ENCODE measurements around the gene TLE3.

The TLE3 gene

DNA sequence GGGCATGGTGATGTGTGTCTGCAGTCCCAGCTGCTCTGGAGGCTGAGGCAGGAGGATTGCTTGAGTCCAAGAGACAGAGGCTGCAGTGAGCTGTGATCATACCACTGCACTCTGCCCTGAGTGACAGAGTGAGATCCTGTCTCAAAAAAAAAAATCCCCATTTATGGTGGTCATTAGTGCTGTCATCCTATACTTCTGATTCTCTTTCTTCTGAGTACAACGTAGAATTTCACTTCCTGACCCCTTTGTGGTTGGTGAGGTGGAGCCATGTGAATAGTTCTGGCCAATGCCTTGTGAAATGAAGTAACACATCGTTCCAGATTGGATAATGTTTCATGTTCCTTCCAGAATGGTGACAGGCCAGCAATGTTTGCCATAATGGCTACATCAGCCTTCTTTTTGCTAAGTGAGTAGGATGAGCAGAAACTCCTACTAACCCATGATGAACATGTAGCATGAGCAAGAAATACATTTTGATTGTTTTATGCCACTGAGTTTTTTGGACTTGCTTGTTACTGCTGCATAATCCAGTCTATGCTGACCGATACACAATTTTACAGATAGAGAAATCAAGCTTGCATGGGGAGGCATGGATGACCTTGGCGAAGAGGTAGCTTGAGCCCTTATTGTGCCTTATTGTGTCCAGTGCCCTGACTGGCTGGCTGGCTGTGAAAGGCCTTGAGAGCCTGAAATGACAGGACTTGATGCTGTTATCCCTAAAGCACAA, 30.9 kb upstream of the TLE3 start:
- no peaks in the 10 kb centered on the region for H3K27me3 ChIP-seq
- H3K9me3 ChIP-seq: no peaks in the 10 kb centered on the region
- H3K36me3 ChIP-seq: no peaks in the 10 kb centered on the region
- H3K4me3 ChIP-seq (ENCODE audit: low read depth, low read length): no peak overlapping the region
- peaks cover 12% of the 10 kb centered on the region; the same call in 1 of the 2 replicates for H3K4me1 ChIP-seq
- no peak for DNase-seq
- TF ChIP-seq, protein P1, sequence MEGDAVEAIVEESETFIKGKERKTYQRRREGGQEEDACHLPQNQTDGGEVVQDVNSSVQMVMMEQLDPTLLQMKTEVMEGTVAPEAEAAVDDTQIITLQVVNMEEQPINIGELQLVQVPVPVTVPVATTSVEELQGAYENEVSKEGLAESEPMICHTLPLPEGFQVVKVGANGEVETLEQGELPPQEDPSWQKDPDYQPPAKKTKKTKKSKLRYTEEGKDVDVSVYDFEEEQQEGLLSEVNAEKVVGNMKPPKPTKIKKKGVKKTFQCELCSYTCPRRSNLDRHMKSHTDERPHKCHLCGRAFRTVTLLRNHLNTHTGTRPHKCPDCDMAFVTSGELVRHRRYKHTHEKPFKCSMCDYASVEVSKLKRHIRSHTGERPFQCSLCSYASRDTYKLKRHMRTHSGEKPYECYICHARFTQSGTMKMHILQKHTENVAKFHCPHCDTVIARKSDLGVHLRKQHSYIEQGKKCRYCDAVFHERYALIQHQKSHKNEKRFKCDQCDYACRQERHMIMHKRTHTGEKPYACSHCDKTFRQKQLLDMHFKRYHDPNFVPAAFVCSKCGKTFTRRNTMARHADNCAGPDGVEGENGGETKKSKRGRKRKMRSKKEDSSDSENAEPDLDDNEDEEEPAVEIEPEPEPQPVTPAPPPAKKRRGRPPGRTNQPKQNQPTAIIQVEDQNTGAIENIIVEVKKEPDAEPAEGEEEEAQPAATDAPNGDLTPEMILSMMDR (IDR thresholded peaks at IDR 0.05; ENCODE audit: low read depth, low read length): no peak

DNA sequence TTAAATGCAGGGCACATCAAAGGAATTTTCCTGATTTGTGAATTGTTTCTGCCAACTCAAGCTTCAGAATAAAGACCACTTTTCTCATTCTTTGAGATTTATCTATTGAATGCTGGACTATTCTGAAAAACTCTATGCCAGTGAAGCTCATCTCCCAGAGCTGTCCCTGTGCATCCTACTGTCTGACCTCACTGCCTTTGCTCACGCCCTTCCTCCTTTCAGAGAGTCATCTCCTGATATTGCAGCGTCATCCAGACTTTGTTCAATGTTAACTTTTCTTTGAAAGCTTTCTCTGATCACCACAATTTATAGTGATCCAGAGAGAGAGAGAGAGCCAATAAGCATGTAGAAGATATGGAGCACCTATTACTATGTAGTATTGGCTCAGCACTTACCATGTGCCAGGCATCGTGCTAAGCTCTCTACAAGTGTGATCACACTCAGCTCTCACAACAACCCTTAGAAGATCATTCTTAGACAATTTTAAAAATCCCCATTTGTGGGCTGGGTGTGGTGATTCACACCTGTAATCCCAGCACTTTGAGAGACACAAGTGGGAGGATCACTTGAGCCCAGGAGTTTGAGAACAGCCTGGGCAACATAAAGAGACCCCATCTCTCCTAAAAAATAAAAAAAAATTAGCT, 30.2 kb upstream of the TLE3 start:
- TF ChIP-seq, protein P1 (IDR thresholded peaks at IDR 0.05; ENCODE audit: low read depth, low read length): no peak
- H3K36me3 ChIP-seq: no peaks in the 10 kb centered on the region
- no peaks in the 10 kb centered on the region for H3K27me3 ChIP-seq
- H3K9me3 ChIP-seq: no peaks in the 10 kb centered on the region
- no peak for DNase-seq
- H3K4me3 ChIP-seq (ENCODE audit: low read depth, low read length): no peak overlapping the region
- H3K4me1 ChIP-seq: peaks cover 12% of the 10 kb centered on the region; the same call in 1 of the 2 replicates

DNA sequence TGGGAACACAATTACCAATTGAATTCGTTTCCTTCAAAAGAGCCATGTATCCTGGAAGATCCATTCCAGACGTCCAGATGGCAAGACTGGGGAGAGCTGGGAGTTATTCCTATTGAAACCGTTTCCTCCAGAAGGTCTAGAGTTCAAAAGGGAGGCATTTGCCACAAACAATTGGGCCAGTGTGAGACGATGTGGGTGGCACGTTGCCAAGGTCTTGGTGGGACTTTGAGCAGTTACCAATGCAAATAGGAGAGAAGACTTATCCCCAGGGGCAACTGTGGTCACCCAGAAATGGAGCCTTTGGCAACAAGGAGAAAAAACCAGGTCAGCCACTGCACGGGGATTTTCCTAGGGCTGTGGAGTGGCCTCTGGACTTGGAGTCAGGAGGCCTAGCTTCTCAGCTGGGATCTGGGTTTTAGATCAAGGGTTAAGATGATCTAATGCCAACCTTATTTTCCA, 29.6 kb upstream of the TLE3 start:
- Histone ChIP-seq H3K27me3 (no peaks in the 10 kb centered on the region), H3K4me1 (peaks cover 17% of the 10 kb centered on the region), H3K4me3 (ENCODE audit: low read depth, low read length) (no peak overlapping the region), H3K36me3 (no peaks in the 10 kb centered on the region), H3K9me3 (no peaks in the 10 kb centered on the region)
- TF ChIP-seq, protein P1 (IDR thresholded peaks at IDR 0.05; ENCODE audit: low read depth, low read length): no peak
- DNase-seq: no peak

DNA sequence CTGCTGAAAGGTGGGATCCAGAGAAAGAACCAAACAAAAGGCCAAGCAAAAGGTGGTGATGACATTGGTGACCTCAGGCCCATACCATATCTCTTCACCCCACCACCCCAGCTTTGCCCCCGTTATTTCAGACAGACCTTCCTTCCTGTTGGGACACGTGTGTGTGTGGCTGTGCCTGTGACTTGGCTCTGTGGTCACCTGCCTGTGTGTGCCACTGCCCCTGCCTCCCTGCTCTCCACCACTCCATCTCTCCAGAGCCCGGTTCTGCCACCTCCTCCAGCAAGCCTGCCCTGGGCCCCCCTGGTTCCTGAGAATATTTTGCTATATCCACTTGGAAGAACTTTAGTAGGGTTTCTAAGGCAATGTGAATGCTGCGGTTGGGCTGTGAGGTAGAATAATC, 28.6 kb upstream of the TLE3 start:
- Histone ChIP-seq H3K4me3 (ENCODE audit: low read depth, low read length) (no peak overlapping the region), H3K4me1 (peaks cover 17% of the 10 kb centered on the region), H3K9me3 (no peaks in the 10 kb centered on the region), H3K27me3 (no peaks in the 10 kb centered on the region), H3K36me3 (no peaks in the 10 kb centered on the region)
- DNase-seq: no peak
- TF ChIP-seq, protein P1 (IDR thresholded peaks at IDR 0.05; ENCODE audit: low read depth, low read length): no peak

DNA sequence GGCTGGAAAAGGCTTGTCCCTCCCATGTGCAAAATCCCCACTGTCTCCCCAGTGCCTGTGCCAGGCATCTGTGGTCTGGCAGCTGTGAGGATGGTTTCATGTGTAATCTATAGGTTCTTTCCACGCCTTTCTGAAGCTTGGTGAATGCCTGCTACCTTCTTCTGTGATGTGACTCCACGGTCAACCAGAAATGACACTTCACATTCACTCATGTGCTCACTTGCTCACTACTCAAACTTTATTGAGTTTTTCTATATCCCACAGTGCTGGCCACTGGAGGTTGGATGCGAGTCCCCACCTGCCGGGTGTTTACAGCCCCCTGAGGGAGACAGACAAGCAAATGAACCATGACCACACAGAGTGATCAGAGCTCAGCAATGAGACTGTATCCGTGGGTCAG, 27.9 kb upstream of the TLE3 start:
- DNase-seq: no peak
- Histone ChIP-seq H3K9me3 (no peaks in the 10 kb centered on the region), H3K4me1 (peaks cover 17% of the 10 kb centered on the region), H3K27me3 (no peaks in the 10 kb centered on the region), H3K4me3 (ENCODE audit: low read depth, low read length) (no peak overlapping the region), H3K36me3 (no peaks in the 10 kb centered on the region)
- TF ChIP-seq, protein P1 (IDR thresholded peaks at IDR 0.05; ENCODE audit: low read depth, low read length): no peak
